ENCODE results near the gene TIAM1.

Gene TIAM1, protein sequence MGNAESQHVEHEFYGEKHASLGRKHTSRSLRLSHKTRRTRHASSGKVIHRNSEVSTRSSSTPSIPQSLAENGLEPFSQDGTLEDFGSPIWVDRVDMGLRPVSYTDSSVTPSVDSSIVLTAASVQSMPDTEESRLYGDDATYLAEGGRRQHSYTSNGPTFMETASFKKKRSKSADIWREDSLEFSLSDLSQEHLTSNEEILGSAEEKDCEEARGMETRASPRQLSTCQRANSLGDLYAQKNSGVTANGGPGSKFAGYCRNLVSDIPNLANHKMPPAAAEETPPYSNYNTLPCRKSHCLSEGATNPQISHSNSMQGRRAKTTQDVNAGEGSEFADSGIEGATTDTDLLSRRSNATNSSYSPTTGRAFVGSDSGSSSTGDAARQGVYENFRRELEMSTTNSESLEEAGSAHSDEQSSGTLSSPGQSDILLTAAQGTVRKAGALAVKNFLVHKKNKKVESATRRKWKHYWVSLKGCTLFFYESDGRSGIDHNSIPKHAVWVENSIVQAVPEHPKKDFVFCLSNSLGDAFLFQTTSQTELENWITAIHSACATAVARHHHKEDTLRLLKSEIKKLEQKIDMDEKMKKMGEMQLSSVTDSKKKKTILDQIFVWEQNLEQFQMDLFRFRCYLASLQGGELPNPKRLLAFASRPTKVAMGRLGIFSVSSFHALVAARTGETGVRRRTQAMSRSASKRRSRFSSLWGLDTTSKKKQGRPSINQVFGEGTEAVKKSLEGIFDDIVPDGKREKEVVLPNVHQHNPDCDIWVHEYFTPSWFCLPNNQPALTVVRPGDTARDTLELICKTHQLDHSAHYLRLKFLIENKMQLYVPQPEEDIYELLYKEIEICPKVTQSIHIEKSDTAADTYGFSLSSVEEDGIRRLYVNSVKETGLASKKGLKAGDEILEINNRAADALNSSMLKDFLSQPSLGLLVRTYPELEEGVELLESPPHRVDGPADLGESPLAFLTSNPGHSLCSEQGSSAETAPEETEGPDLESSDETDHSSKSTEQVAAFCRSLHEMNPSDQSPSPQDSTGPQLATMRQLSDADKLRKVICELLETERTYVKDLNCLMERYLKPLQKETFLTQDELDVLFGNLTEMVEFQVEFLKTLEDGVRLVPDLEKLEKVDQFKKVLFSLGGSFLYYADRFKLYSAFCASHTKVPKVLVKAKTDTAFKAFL (N-terminal part only)

DNA sequence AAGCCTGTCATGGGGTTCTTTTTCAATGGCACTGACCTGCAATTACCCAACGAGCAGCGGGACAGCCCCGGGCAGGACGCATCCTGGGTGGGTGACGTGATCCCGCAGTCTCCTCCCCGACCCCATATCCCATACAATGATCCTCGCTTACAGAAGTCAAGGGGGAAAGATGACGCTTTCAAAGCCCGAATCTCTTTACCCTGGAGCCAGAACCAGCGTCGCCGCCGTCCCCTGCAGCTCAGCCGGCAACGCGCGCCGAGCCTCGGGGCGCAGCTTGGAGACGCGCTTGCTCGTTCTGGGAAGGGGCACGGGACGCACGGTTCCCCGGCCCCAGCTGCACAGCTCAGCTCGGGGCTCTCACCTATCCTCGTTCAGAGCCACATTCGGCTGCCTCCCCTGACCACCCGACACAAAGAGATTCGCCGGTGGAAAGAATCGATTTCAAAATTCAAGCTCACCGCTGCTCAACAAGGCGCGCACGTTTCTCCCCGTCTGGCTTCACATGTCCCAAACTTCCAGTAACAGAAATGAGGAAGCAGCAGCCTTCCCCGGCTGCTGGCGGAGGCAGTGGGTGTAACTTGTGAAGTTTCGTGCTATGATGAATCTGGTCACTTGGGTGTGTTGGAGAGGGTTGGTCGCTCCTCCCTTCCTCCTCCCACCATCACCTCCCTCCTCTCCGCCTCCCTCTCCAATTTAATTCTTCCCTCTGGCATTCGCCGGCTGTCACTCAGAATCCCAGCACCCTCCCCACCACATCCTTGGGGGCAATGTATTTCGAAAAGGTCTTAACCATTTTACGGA is at the start of gene TIAM1:
TIAM1 (minus strand) TSS at position 582 of the 801 bp plus-strand sequence. CDS start 77,289 bp downstream, outside the sequence.
- peak; percentile 43 to 47 for DNase-seq

DNA sequence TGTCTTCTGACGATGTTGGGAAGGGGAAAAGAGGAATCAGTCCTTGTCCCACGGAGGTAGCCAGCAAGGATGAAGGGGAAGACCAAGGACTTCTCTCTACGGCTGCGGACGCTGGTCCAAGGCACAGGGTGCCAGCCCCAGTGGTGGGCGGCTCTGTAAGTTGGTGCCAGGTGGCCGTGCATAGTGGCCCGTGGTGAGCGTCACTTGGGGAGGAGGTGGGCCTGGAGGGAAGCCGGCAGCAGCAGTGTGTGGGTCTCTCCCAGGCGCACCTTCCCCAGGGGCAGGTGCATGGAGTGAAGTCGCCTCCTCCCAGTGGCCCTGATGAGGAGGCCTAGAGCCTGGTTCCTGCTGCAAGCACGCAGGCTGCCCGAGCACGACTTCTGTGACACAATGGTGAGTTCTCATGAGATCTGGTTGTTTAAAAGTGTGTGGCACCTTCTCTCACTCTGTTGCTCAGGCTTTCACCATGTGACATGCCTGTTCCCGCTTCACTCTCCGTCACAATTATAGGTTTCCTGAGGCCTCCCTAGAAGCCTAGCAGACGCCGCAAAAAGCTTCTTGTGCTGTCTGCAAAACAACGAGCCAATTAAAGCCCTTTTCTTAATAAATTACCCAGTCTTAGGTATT is 43.6 kb upstream of the TIAM1 start:
- DNase-seq, result no peak

DNA sequence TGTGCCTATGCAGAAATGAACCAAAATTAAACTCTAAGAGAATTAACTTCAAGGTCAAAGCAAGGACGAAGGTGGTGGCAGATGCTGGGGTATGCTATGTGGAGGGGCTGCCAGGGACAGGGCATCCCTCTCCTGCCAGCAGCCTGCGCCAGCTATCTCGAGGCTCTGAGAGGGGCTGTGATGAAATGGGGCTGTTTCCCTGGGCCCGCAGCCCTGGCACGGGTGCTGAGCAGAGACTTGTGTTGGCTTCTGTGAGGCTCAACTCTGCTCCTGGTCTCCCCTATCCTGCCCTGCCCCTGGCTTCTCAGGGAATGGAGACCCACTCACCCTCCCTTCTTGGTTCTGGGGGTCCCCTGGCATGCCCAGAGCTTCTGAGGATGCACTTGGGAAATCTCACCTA is 41.9 kb upstream of the TIAM1 start:
- no peak for DNase-seq

DNA sequence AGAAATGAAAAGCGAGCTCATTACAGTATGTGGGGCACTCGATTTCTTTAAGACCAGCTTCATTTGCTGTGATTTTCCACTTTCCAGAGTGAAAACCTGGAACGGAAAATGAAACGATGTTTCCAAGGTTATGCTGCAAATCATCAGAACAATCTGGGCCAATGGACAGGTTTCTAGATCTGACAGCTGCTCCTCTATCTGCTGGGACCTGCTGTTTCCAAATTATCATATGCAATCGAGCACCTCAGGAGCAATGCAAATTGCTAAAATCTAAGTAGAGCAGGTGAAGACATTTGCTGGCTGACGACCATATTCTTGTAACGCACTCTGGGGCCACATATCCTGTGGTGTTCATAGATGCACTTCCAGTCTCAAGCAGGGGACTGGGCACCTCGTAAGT is 39.7 kb upstream of the TIAM1 start:
- DNase-seq, result no peak

DNA sequence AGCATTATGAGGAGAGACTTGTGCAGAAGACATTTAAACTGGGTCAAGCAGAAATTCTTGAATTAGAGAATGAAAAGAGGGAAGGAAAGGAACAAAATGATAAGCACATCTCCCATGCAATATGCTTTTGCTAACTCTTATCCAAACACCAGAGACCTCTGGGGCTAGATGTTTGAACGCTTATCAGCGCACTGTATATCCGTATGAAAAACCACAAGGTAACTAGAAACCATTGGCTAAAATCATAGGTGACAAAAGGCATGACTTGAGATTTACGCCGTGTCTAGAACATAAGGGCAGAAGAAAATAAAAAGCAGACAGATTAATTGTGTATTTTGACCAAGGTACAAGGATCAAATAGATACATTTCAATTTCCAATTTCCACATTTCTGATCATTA is 38.0 kb upstream of the TIAM1 start:
- DNase-seq, result no peak

DNA sequence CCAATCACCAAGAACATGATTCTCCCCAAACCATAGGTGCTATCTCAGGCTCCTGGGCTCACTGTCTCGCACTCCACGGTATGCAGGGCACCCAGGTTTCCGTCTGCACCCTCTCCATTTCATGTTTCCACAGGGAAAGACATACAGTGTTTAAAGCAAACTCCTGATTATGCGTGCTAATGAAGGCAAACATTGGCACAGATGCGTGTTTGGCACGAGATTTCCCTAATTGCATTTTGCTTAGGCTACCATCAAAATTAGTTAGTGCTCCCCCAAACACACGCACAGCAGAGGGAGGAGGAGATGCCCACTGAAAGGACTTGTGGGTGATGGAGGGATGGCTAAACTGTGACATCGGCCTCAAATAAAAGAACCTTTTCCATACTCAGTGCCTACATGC is 32.2 kb upstream of the TIAM1 start:
- no peak for DNase-seq

DNA sequence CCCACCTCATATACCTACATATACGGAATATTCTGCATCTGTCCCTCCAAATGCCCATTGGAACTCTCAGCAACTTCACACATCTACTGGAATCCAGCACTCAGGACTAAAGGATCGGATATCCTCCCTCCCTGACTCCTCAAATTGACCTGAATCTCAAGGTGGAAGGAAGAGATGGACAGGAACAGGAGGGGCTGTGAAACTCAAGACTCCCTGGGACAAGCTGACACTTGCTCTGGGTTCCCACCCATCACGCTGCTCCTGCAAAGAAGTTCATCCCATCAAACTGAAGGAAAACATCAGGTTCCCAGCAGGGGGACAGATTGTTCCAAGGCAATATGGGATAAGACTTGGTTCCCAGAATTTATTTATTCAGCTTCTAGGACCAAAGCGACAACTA is 30.3 kb upstream of the TIAM1 start:
- DNase-seq, result no peak

DNA sequence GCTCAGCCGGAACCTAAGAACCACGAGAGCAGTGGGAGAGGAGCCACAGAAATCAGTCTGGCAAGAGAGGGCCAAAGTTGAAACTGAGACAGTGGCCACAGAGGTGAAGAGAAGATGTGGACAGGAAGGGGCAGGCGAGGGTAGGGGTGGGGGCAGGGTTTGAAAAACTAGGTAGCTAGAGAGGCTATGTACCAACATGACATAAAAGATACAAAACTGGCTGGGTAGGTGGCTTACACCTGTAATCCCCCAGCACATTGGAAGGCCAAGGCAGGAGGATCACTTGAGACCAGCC is 28.4 kb upstream of the TIAM1 start:
- DNase-seq, result no peak

DNA sequence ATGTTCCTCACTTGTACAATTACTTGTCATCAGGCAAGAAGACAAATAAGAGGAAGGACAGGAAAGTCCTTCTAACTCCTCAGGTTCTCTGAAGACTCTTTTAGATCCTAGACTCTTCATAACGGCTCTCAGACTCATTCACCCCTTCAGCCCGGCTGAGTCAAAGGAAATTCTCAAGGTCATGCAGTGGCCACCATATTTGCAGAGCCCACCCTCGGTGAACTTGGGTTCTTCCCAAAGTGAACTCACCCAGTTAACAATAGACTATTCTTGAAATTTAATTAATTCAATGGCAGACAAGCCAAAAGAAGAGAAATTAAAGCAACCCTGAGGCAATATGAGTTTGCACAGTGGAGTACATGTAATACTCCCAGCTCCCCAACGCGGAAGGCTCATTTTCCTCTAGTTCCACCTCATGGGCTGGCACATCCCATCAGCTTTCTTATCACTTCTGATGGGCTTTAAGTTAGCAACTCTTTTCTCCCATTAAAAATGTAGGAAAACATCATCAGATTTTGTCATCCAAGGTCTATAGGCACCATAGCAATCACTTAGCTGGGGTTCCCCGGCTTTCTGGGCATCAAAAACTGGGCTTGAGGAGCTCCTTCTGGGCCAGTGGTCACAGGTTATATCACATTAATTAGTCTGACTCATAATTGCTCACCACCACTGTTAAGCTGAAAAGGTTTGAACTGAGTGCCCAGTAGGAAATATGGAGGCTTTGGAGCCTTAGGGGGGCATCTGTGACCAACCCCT is 27.8 kb upstream of the TIAM1 start:
- no peak for DNase-seq

DNA sequence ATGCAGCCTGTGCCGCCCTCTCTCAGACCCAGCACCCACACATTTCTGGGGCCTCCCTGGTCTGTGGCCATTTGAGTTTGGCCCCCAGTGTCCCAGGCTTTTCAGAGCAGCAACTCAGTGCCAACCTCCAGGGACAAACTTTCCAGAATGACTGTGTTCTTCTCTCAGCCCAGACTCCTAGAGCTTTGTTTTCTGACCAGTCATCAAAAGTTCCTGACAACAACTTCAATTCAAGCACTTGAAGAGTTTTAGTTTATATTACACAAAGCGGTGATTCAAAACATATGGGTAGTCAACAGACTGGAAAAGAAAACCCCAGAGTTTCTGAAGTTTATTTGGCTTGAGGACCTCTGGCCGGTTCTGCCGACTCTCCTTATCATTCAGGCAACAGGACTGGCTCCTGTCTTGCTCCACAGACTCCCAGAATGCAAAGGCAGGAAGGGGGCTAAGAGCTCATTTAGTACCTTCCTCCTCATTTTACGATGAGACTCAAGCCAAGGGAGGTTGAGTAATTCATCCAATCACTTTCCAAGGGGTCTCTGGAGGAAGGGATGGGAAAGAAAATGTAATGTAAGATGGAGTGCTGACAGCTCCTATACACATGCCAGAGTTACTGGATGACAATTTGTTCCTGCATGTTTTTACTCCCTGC is 27.0 kb upstream of the TIAM1 start:
- DNase-seq, result no peak

DNA sequence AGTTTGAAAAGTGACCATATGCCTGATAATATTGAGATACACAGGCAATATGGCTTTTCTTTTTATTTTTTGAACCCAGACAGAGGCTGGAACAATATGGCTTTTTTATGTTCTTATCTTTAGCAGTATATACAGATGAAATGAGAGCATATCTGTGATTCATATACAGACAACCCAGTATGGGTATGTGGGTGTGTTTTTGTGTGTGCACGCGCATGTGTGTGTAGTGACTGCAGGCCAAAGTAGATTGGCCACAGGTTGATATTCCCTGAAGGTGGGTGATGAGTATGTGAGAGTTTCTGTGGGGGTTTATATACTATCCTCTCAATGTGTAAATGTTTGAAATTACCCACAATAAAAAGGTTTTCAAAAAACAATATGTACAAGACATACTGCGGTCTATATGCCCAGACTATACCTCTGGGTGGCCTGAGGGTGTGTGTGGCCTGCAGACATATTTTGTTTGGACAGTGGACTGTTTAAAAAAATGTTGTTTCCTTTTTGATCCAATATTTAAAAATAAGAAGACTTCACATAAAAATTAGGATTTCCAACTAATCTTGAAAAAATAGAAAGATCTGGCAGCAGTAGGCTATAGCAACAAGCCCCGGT is 26.3 kb upstream of the TIAM1 start:
- DNase-seq, result no peak

DNA sequence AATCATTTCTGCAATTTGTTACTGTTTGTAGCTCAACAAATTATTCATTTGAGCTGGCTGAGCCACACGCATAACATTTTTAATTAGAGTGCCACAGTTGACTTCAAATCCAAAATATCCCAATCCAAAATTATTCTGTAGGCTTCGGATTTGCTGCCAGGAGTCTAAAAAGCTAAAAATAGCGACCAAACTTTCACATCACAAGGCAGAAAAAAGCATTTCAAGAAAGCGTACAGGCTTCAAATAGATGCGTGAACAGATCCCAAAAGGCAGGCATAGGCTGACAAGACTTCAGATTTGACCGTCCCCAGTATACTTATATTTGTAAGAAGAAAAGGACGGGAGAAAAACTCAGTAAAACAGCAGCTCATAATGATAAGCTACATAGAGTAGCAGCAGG is 24.3 kb upstream of the TIAM1 start:
- no peak for DNase-seq

DNA sequence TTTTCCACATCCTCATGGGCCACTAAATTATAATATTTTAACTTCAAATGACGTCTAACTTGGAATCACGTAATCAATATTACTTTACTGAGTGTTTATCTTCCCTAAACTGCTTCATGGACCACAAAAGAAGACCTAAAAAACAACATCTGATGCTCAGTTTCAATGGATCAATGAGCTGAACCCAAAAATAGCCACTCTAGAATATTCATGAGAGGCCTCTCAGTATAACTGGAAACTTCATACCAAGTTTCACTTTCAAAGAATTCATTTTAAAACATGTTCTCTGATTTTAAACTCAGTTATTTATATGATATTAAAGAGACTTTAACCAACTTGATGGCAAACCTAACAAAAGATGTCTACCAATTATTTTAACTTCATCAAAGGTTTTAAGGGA is 23.7 kb upstream of the TIAM1 start:
- DNase-seq, result no peak

DNA sequence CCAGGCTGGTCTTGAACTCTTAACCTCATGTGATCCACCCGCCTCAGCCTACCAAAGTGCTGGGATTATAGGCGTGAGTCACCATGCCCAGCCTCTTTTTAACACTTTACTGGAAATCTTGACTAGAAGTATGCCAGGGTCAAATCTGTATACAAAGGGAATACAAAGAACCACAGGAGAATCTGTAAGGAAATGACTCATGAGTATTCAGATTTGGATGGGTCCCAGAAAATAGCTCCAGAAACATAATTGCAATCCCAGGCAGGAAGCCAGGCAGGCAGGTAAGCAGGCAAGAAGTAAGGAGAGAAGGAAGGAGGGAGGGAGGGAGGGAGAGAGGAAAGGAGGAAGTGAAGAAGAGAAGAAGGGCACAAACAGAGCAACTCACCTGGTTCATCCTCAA is 22.8 kb upstream of the TIAM1 start:
- no peak for DNase-seq

DNA sequence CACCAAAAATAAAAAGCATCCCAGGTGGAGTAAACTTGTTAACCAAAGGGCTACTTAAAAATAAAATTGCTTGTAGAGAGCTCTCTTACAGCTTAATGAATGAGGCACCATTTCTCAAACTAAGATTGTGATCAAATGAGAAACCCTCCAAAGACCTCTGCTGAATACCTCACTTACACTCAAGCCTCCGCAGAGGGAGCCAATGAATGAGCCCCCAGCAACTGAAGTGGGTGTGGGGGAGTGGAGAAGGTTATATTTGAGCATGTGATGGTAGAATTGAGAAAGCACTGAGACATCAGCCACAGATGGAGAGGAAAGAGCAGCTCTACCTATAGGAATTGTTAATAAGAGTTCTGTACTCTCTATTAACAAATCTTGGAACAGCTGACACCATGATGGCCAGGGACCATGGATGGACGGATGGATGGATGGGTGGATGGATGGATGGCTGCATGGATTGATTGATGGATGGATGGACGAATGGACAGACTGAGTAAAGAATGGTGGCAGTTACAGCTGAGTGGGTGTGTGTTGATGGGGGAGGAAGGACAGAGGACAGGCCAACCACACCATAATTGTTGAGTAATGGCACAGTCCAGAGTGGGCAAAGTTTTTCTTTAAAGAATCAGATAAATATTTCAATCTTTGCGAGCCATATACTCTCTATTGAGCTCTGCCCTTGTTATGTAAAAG is 20.3 kb upstream of the TIAM1 start:
- DNase-seq, result no peak

DNA sequence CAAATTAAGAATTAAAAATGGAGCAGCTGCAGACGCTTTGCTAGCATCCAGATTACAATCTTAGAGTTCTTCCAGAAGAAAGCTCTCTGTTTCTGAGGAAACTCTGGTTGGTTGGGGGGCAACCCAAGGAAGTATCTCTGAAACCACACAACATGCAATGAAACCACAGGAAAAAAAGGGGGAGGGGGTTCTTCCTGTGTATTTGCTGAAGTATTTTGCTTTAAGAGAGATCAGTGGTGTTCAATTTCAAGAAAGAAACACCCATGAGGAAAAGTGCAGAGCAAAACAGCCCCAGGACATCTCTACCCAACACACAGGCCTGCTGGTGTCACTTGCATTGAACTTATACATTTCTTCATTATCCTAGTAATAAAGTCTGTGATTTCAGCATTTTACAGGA is 19.7 kb upstream of the TIAM1 start:
- DNase-seq, result no peak

DNA sequence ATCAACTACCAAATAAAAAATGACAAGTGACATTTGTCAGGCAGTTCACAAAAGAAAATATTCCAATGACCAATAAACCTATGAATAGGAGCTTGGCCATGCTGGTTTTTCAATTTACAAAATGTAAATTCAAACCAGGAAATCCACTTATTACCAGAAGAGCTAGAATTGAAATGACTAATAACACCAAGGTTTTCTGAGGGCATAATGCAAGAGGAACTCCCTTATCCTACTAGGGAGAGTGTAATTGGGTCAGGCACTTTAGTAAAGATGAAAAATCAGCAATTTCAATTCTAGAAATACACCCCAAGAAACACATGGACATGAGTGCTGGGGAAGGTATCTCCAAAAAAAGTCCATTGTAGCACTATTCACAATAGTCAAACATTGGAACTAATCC is 16.7 kb upstream of the TIAM1 start:
- no peak for DNase-seq

DNA sequence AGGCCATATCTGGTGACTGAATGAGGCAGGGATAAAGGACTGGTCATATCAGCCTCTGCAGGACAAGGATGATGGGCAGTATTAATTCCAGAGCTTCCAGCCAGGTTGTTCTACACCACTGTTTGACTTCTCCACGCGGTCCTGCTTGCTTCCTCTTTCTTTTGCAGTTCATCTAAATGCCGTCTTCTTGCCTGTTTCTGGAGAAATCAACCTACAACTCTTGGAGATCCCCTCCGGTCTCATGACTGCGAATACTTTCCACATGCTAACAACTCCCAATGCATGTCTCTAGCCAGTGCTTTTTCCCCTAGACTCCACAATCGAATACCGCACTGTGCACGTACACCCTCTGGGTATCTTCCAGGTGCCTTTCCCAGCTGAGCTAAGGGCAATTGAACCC is 14.1 kb upstream of the TIAM1 start:
- DNase-seq, result no peak

DNA sequence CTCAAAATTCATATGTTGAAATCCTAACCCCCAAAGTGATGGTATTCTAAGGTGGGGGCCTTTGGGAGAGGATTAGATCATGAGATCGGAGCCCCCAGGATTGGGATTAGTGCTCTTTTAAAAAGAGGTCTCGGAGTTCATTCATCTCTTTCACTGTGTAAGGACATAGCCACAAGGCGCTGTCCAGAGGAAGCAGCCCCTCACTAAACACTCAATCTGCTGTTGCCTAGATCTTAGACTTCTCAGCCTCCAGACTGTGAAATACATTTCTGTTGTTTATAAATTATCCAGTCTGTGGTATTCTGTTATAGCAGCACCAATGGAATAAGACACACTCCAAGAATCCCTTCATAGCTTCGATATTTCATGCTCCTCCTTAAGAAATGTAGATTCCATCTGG is 12.4 kb upstream of the TIAM1 start:
- DNase-seq, result no peak
